Activated CD8-positive, alpha-beta T cell treated with anti-CD3 and anti-CD28 coated beads for 36 hours (primary cell): ENCODE data around the gene PTCHD4. TPM values are rescaled to one million over a fixed set of nuclear protein-coding genes. Genes with fewer than 3 reads are reported as not detected.

Source experiments
- ATAC-seq: fragments of 200-7000 bp; cut with Tn5 transposase; one replicate; pipeline ENCODE4 v1.10.0; 2021; ENCODE audit warnings: mild to moderate bottlenecking, moderate library complexity
- CTCF ChIA-PET: fragments of 350-600 bp; sonication (Branson Sonifier 250); formaldehyde crosslinking; loops from one replicate; lab custom pipeline; 2021; ENCODE audit warnings: antibody characterized with exemption; lab: Charles Lee
- POLR2A ChIA-PET: fragments of 350-600 bp; sonication (Branson Sonifier 250); formaldehyde crosslinking; loops from one replicate; lab custom pipeline; 2021; ENCODE audit warnings: antibody characterized with exemption; lab: Charles Lee
- DNase-seq: peaks from one replicate; pipeline ENCODE4 v3.0.0-alpha.2; 2020
- H3K27ac Mint-ChIP-seq: one replicate; pipeline ENCODE4 v1.8.0; 2021; ENCODE audit warnings: mild to moderate bottlenecking, mixed read lengths
- H3K27me3 Mint-ChIP-seq: one replicate; pipeline ENCODE4 v1.8.0; 2021; ENCODE audit warnings: mixed read lengths
- H3K36me3 Mint-ChIP-seq: one replicate; pipeline ENCODE4 v1.8.0; 2021; ENCODE audit warnings: low read depth, mixed read lengths
- H3K4me1 Mint-ChIP-seq: one replicate; pipeline ENCODE4 v1.8.0; 2021; ENCODE audit warnings: low read depth, mixed read lengths
- H3K4me3 Mint-ChIP-seq: one replicate; pipeline ENCODE4 v1.8.0; 2021; ENCODE audit warnings: mild to moderate bottlenecking, moderate library complexity, mixed read lengths
- H3K9me3 Mint-ChIP-seq: one replicate; pipeline ENCODE4 v1.8.0; 2021; ENCODE audit warnings: mixed read lengths
- intact Hi-C: fragments of 100-400 bp; cut with micrococcal nuclease; formaldehyde crosslinking; loops from one replicate; pipeline ENCODE4 v1.10.0; 2022
- total RNA-seq, 2 experiments: library from RNA; stranded (reverse); gene quantifications; one replicate each; pipeline ENCODE4 v1.2.3, GENCODE V29; 2021
- TF ChIP-seq, protein P1 (sequence below): fragments of 200-600 bp; IDR thresholded peaks from one replicate; pipeline ENCODE4 v1.8.0; 2022; ENCODE audit warnings: antibody characterized with exemption, mild to moderate bottlenecking

PTCHD4 gene
- not detected for total RNA-seq

DNA sequence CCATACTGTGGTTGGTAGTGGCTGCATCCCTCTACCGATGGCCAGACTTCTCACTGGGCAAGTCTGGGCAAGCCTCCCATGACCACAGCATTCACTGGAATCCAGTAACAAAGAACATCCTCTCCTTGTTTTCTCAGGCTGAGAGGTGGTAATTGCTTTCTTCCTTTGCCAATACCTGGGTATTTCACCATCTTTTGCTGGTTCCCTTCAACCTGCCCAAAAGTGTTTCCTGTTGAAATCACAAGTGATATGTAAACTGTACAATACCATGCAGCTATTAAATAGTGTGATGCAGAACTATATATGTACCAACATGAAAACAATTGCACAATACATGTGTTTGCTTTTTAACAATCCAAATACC, at the start of gene PTCHD4:
Gene PTCHD4, minus strand, starts transcription at position 55 of the 364 bp plus-strand sequence. CDS start 42,240 bp downstream, outside the sequence.
- no peak for ATAC-seq
- intact Hi-C loops, result no loop called here
- Mint-ChIP-seq H3K36me3 (no peaks in the 10 kb centered on the region), H3K4me1 (no peaks in the 10 kb centered on the region), H3K9me3 (no peaks in the 10 kb centered on the region), H3K4me3 (no peak within 1 kb of the TSS), H3K27me3 (no peaks in the 10 kb centered on the region), H3K27ac (no peak within 1 kb of the TSS)
- TF ChIP-seq, protein P1, sequence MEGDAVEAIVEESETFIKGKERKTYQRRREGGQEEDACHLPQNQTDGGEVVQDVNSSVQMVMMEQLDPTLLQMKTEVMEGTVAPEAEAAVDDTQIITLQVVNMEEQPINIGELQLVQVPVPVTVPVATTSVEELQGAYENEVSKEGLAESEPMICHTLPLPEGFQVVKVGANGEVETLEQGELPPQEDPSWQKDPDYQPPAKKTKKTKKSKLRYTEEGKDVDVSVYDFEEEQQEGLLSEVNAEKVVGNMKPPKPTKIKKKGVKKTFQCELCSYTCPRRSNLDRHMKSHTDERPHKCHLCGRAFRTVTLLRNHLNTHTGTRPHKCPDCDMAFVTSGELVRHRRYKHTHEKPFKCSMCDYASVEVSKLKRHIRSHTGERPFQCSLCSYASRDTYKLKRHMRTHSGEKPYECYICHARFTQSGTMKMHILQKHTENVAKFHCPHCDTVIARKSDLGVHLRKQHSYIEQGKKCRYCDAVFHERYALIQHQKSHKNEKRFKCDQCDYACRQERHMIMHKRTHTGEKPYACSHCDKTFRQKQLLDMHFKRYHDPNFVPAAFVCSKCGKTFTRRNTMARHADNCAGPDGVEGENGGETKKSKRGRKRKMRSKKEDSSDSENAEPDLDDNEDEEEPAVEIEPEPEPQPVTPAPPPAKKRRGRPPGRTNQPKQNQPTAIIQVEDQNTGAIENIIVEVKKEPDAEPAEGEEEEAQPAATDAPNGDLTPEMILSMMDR, result no peak
- ChIA-PET CTCF (no interaction called here), POLR2A (no interaction called here)
- DNase-seq, result no peak

GRCh38 chr6:48151142-48151541, 40.1 kb upstream of the PTCHD4 start:
- H3K9me3 Mint-ChIP-seq, result peaks cover 23% of the 10 kb centered on the region
- no peaks in the 10 kb centered on the region for H3K4me1 Mint-ChIP-seq
- DNase-seq (no peak), ATAC-seq (no peak)
- TF ChIP-seq, protein P1, result no peak
- H3K36me3 Mint-ChIP-seq, result no peaks in the 10 kb centered on the region
- H3K4me3 Mint-ChIP-seq, result no peak overlapping the region
- no peaks in the 10 kb centered on the region for H3K27me3 Mint-ChIP-seq
- ChIA-PET CTCF (no interaction called here), POLR2A (no interaction called here)
- intact Hi-C loops, result no loop called here
- no peak overlapping the region for H3K27ac Mint-ChIP-seq

DNA sequence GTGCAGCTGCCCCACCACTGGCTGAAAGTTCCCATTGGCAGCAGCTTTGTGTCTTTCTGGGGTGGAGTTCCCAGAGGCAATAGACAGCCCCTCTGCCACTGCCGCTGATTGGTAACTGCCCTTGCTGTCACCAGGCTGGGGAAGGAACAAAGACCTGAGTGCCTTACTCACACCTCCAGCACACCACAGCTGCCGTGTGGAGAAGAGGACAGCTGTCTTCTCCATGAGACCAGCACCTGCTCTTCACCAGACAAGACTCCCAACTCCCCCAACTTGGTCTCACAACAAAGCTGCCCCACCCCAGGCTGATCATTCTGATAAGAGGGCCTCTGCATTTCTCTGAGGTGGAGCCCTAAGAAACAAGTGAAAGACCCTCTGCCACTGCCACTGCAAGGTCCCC, 39.7 kb upstream of the PTCHD4 start:
- H3K4me3 Mint-ChIP-seq, result no peak overlapping the region
- intact Hi-C loops, result no loop called here
- TF ChIP-seq, protein P1, result no peak
- ChIA-PET CTCF (no interaction called here), POLR2A (no interaction called here)
- ATAC-seq (no peak), DNase-seq (no peak)
- peaks cover 23% of the 10 kb centered on the region for H3K9me3 Mint-ChIP-seq
- no peak overlapping the region for H3K27ac Mint-ChIP-seq
- H3K36me3 Mint-ChIP-seq, result no peaks in the 10 kb centered on the region
- H3K4me1 Mint-ChIP-seq, result no peaks in the 10 kb centered on the region
- H3K27me3 Mint-ChIP-seq, result no peaks in the 10 kb centered on the region

DNA sequence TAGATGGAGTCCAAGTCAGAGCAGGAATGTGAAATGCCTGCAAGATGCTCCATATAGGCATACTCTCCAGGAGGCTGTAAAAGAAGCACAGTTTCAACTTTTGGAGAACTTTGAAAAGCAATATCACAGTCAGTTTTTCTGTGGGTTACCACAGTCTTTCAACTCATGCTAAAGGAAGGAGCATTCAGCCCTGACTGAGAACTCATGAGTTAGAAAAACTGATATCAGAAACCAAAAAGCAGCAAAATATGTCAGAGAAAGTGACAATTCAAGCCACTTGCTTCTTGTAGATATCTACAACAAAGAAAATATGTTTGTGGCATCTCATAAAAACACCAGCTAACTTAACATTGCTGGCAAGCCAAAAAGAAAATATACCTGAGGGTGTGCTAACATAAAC, 36.1 kb upstream of the PTCHD4 start:
- ChIA-PET CTCF (no interaction called here), POLR2A (no interaction called here)
- H3K27ac Mint-ChIP-seq, result no peak overlapping the region
- H3K4me3 Mint-ChIP-seq, result no peak overlapping the region
- TF ChIP-seq, protein P1, result no peak
- ATAC-seq (no peak), DNase-seq (no peak)
- H3K9me3 Mint-ChIP-seq, result peaks cover 11% of the 10 kb centered on the region
- H3K4me1 Mint-ChIP-seq, result no peaks in the 10 kb centered on the region
- no peaks in the 10 kb centered on the region for H3K36me3 Mint-ChIP-seq
- no peaks in the 10 kb centered on the region for H3K27me3 Mint-ChIP-seq
- intact Hi-C loops, result no loop called here

DNA sequence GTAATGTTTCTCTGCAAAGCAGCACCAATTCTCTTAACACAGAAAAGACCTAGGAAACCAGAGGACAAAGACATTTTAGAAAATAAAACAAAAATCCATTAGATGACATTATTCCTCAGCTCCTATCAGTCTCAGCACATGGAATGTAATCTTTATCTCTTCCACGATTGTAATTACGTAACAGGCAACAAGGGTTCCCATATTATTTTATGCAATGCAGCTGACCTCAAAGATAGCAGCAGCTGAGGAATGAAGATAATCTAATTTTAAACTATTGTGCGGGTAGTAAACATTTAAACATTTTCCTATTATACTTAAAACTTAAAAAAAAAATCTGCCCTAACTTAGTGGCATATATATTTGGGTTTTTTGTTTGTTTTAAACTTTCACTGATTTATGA, 33.0 kb upstream of the PTCHD4 start:
- no peak for DNase-seq
- ATAC-seq, result no peak
- intact Hi-C loops, result no loop called here
- H3K9me3 Mint-ChIP-seq, result peaks cover 4% of the 10 kb centered on the region
- CTCF ChIA-PET, result no interaction called here
- POLR2A ChIA-PET, result no interaction called here
- no peak overlapping the region for H3K27ac Mint-ChIP-seq
- no peaks in the 10 kb centered on the region for H3K27me3 Mint-ChIP-seq
- H3K36me3 Mint-ChIP-seq, result no peaks in the 10 kb centered on the region
- no peak overlapping the region for H3K4me3 Mint-ChIP-seq
- TF ChIP-seq, protein P1, result no peak
- no peaks in the 10 kb centered on the region for H3K4me1 Mint-ChIP-seq
